B cell (primary cell): Measurements from ENCODE around the gene EIF2B2. TPM values are rescaled to one million over a fixed set of nuclear protein-coding genes. Genes with fewer than 3 reads are reported as not detected.

Source experiments
- ATAC-seq: fragments of 200-7000 bp; cut with Tn5 transposase; one replicate; pipeline ENCODE4 v1.10.0; 2021; ENCODE audit warnings: low read depth, mild to moderate bottlenecking, moderate number of reproducible peaks, moderate library complexity
- CTCF ChIA-PET: fragments of 350-600 bp; sonication (Branson Sonifier 250); formaldehyde crosslinking; loops from one replicate; lab custom pipeline; 2021; ENCODE audit warnings: antibody characterized with exemption, inconsistent platforms; lab: Charles Lee
- POLR2A ChIA-PET: fragments of 350-600 bp; sonication (Branson Sonifier 250); formaldehyde crosslinking; loops from one replicate; lab custom pipeline; 2021; ENCODE audit warnings: antibody characterized with exemption; lab: Charles Lee
- DNase-seq: peaks from one replicate; pipeline ENCODE4 v3.0.0; 2013
- H2AFZ ChIP-seq: 2 replicates; pipeline ENCODE4 v1.6.1; 2012; ENCODE audit warnings: mild to moderate bottlenecking, low read depth, low read length; ENCODE audit not compliant: insufficient read depth, poor library complexity, severe bottlenecking
- H3K27ac ChIP-seq, 2 donors: 1 replicate in 1 of 2; 2 replicates in 1 of 2; pipeline ENCODE4 v1.5.1; 2012 to 2013; ENCODE audit warnings: low read length in 2 of 2, mild to moderate bottlenecking in 2 of 2, moderate library complexity in 1 of 2
- H3K27me3 ChIP-seq, 4 experiments: fragments of 200-600 bp in 1 of 4; sonication (generic) in 1 of 4; replicated peaks in 1 of 4; 1 replicate in 2 of 4; 2 replicates in 2 of 4; pipeline versions ENCODE4 v1.6.1 to v1.7.0; 2013 to 2016; ENCODE audit warnings: low read length in 3 of 4, mild to moderate bottlenecking in 2 of 4, mixed read lengths in 1 of 4, moderate library complexity in 1 of 4; ENCODE audit not compliant: insufficient read depth in 4 of 4, control insufficient read depth in 3 of 4; ENCODE audit errors: control extremely low read depth in 1 of 4
- H3K36me3 ChIP-seq, 2 experiments: replicated peaks in 1 of 2; 1 replicate in 1 of 2; 2 replicates in 1 of 2; pipeline versions ENCODE4 v1.6.1 to v1.7.1; 2013; ENCODE audit warnings: low read length in 1 of 2; ENCODE audit not compliant: insufficient read depth in 2 of 2, control insufficient read depth in 1 of 2; ENCODE audit errors: control extremely low read depth in 1 of 2, extremely low read depth in 1 of 2
- H3K4me1 ChIP-seq, 2 donors: fragments of 200-600 bp in 1 of 2; sonication (generic) in 1 of 2; 1 replicate in 1 of 2; 2 replicates in 1 of 2; pipeline versions ENCODE4 v1.5.1 to v1.6.1; 2013 to 2017; ENCODE audit warnings: low read length in 2 of 2; ENCODE audit not compliant: control insufficient read depth in 2 of 2, insufficient read depth in 2 of 2
- H3K4me2 ChIP-seq: replicated peaks from 2 replicates; pipeline ENCODE3; 2012; ENCODE audit warnings: mild to moderate bottlenecking, low read depth, low read length; ENCODE audit not compliant: poor library complexity, severe bottlenecking
- H3K4me3 ChIP-seq, 5 experiments: fragments of 200-600 bp in 1 of 5; sonication (generic) in 1 of 5; 1 replicate in 3 of 5; 2 replicates in 2 of 5; pipeline versions ENCODE4 v1.5.1 to v1.7.0; 2011 to 2016; ENCODE audit warnings: low read length in 4 of 5, mild to moderate bottlenecking in 4 of 5, low read depth in 2 of 5, control low read depth in 1 of 5, moderate library complexity in 1 of 5; ENCODE audit not compliant: insufficient read depth in 1 of 5; ENCODE audit errors: control extremely low read depth in 1 of 5, extremely low read depth in 1 of 5
- H3K79me2 ChIP-seq: fragments of 200-600 bp; sonication (generic); one replicate; pipeline ENCODE4 v1.6.0; 2016; ENCODE audit warnings: low read length; ENCODE audit not compliant: control insufficient read depth, insufficient read depth
- H3K9ac ChIP-seq: fragments of 200-600 bp; sonication (generic); 2 replicates; pipeline ENCODE4 v1.6.1; 2017; ENCODE audit warnings: mild to moderate bottlenecking, low read length, moderate library complexity
- H3K9me3 ChIP-seq, 3 donors: one replicate each; pipeline versions ENCODE4 v1.6.1 to v1.7.1; 2013; ENCODE audit warnings: low read length in 2 of 3; ENCODE audit not compliant: control insufficient read depth in 2 of 3, insufficient read depth in 1 of 3; ENCODE audit errors: control extremely low read depth in 1 of 3
- H4K20me1 ChIP-seq: 2 replicates; pipeline ENCODE4 v1.6.0; 2012; ENCODE audit warnings: mild to moderate bottlenecking, low read length; ENCODE audit not compliant: insufficient read depth, control insufficient read depth, poor library complexity, severe bottlenecking
- H3K27ac Mint-ChIP-seq: one replicate; pipeline ENCODE4 v1.8.0; 2021; ENCODE audit warnings: mixed read lengths
- H3K27me3 Mint-ChIP-seq: one replicate; pipeline ENCODE4 v1.8.0; 2021; ENCODE audit warnings: mixed read lengths
- H3K4me1 Mint-ChIP-seq: one replicate; pipeline ENCODE4 v1.8.0; 2021; ENCODE audit warnings: mixed read lengths
- H3K4me3 Mint-ChIP-seq: one replicate; pipeline ENCODE4 v1.8.0; 2021; ENCODE audit warnings: mixed read lengths
- H3K9me3 Mint-ChIP-seq: one replicate; pipeline ENCODE4 v1.8.0; 2022; ENCODE audit warnings: mixed read lengths; ENCODE audit not compliant: insufficient read depth
- EZH2 ChIP-seq: IDR thresholded peaks from 2 replicates; pipeline ENCODE4 v1.6.1; 2012; ENCODE audit warnings: borderline replicate concordance, low read depth, mild to moderate bottlenecking, moderate library complexity, low read length; ENCODE audit not compliant: insufficient read depth, poor library complexity, severe bottlenecking
- WGBS: methylation state at CpG from one replicate; pipeline ENCODE4 v1.1.5; 2013; ENCODE audit warnings: missing lambda C conversion rate; ENCODE audit not compliant: insufficient coverage; 5-methylcytosine and 5-hydroxymethylcytosine counted together
- intact Hi-C: fragments of 100-400 bp; cut with micrococcal nuclease; formaldehyde crosslinking; loops from one replicate; pipeline ENCODE4 v1.10.0; 2022
- polyA plus RNA-seq: library from polyadenylated mRNA; depleted of rRNA; stranded (reverse); fragments of >200 nt; gene quantifications from 2 replicates; pipeline ENCODE4 v1.2.3, GENCODE V29; 2012
- total RNA-seq, 2 donors: library from RNA; stranded (reverse); fragments of 120-200 nt in 1 of 2; gene quantifications; 1 replicate in 1 of 2; 2 replicates in 1 of 2; pipeline versions ENCODE4 v1.2.3 to v1.2.4, GENCODE V29; 2013 to 2022
- TF ChIP-seq, protein P1 (sequence below): fragments of 200-600 bp; IDR thresholded peaks from one replicate; pipeline ENCODE4 v1.8.0; 2022; ENCODE audit warnings: antibody characterized with exemption, mild to moderate bottlenecking

Gene EIF2B2
- total and polyA plus RNA-seq, 2 donors (not counting 1 experiment from before 2014, with no cell fraction given) = 25.5 to 27.6 TPM

DNA sequence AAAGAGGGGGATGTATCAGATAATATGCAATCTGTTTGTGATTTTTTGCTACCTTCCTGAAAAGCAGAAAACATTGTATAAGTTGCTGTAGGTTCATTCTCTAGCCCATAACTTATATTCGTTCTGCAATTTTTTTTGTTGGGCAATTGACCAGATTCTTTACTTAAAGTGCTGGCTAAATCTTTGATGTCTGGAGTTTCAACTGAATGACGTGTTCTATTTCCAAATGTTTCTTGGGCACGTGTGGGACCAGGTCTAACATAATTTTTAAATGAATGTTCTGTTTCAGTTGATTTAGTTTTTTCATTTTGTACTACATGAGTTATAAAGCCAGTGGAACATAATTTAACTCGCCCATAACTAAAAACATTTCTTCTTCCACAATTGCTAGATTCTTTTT, 44.8 kb downstream of the EIF2B2 start:
- peaks cover 26% of the 10 kb centered on the region for H3K4me1 Mint-ChIP-seq
- no peak overlapping the region for H3K4me3 ChIP-seq
- H3K9me3 ChIP-seq = no peaks in the 10 kb centered on the region
- no peak for DNase-seq
- intact Hi-C loops = no loop called here
- H3K4me1 ChIP-seq = peaks cover 9 to 10% of the 10 kb centered on the region in 2 donors
- no peak overlapping the region for H2AFZ ChIP-seq
- no peak overlapping the region for H3K4me2 ChIP-seq
- no peak overlapping the region for H3K4me3 Mint-ChIP-seq
- no peaks in the 10 kb centered on the region for H3K27me3 ChIP-seq
- POLR2A ChIA-PET = no interaction called here
- CTCF ChIA-PET = no interaction called here
- H3K27ac ChIP-seq = no peak overlapping the region
- no peaks in the 10 kb centered on the region for H3K9me3 Mint-ChIP-seq
- no peaks in the 10 kb centered on the region for H3K36me3 ChIP-seq
- H3K27me3 Mint-ChIP-seq = no peaks in the 10 kb centered on the region
- H3K79me2 ChIP-seq = peaks cover 22% of the 10 kb centered on the region
- ATAC-seq = no peak
- H4K20me1 ChIP-seq = no peaks in the 10 kb centered on the region
- H3K9ac ChIP-seq = no peak overlapping the region
- WGBS = 100% methylated on average over 2 of the region's 4 CpGs
- no peak overlapping the region for H3K27ac Mint-ChIP-seq
- no peak for TF ChIP-seq EZH2

DNA sequence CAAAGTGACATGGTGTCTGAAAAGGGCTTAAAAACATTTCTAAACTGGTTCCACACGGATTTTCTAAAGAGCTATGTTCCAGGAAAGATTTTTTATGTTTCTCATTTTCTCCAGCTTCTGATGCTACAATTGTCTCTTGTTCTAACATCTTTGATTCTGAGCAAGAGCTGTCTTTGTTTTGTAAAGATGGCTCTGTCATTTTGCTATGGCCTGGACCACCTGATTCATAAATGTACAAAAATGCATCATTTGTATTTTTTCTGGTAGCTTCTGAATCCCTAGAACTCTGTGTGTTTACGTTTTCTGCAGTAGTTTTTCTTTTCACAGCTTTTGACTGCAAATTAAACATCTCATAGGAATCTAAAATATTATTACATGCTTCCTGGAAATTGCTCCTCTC, 45.4 kb downstream of the EIF2B2 start:
- Mint-ChIP-seq H3K4me3 (no peak overlapping the region), H3K9me3 (no peaks in the 10 kb centered on the region), H3K27me3 (no peaks in the 10 kb centered on the region), H3K27ac (no peak overlapping the region), H3K4me1 (peaks cover 26% of the 10 kb centered on the region)
- WGBS = no CpG with 5 or more reads among the region's 2 CpGs
- no peak overlapping the region for H2AFZ ChIP-seq
- H3K9ac ChIP-seq = no peak overlapping the region
- H3K27ac ChIP-seq = no peak overlapping the region
- ChIA-PET POLR2A (no interaction called here), CTCF (no interaction called here)
- H3K4me3 ChIP-seq = no peak overlapping the region
- TF ChIP-seq EZH2 = no peak
- TF ChIP-seq, protein P1, sequence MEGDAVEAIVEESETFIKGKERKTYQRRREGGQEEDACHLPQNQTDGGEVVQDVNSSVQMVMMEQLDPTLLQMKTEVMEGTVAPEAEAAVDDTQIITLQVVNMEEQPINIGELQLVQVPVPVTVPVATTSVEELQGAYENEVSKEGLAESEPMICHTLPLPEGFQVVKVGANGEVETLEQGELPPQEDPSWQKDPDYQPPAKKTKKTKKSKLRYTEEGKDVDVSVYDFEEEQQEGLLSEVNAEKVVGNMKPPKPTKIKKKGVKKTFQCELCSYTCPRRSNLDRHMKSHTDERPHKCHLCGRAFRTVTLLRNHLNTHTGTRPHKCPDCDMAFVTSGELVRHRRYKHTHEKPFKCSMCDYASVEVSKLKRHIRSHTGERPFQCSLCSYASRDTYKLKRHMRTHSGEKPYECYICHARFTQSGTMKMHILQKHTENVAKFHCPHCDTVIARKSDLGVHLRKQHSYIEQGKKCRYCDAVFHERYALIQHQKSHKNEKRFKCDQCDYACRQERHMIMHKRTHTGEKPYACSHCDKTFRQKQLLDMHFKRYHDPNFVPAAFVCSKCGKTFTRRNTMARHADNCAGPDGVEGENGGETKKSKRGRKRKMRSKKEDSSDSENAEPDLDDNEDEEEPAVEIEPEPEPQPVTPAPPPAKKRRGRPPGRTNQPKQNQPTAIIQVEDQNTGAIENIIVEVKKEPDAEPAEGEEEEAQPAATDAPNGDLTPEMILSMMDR = no peak
- no peaks in the 10 kb centered on the region for H3K27me3 ChIP-seq
- H3K4me2 ChIP-seq = no peak overlapping the region
- H3K79me2 ChIP-seq = peaks cover 22% of the 10 kb centered on the region
- DNase-seq (no peak), ATAC-seq (no peak)
- no peaks in the 10 kb centered on the region for H3K9me3 ChIP-seq
- no peaks in the 10 kb centered on the region for H3K36me3 ChIP-seq
- H4K20me1 ChIP-seq = no peaks in the 10 kb centered on the region
- intact Hi-C loops = no loop called here
- H3K4me1 ChIP-seq = peaks cover 9 to 10% of the 10 kb centered on the region in 2 donors
